D721Med (cell line): ENCODE results near the gene WIPF3.

Source experiments
- DNase-seq: peaks from one replicate; pipeline ENCODE4 v3.0.0; 2011; ENCODE audit warnings: low spot score; ENCODE audit not compliant: insufficient read length
- FAIRE-seq: peaks from 2 replicates; lab custom pipeline; 2011; peaks lifted over from hg19 to GRCh38; lab: Jason Lieb, UNC
- CTCF ChIP-seq: IDR thresholded peaks from 2 replicates; pipeline ENCODE4 v1.5.1; 2012; ENCODE audit warnings: mild to moderate bottlenecking, control low read depth; ENCODE audit not compliant: insufficient read depth; ENCODE audit errors: missing control alignments

The WIPF3 gene

GRCh38 chr7:29815181-29816105 lies 9.1 kb downstream of the WIPF3 start:
- DNase-seq, result no peak
- TF ChIP-seq CTCF, result no peak
- no peak for FAIRE-seq

- no peak for DNase-seq
- FAIRE-seq, result no peak
- no peak for TF ChIP-seq CTCF
These were observed 12.0 kb downstream of the WIPF3 start for GRCh38 chr7:29818308-29818707.

GRCh38 chr7:29825775-29826529 lies 19.6 kb downstream of the WIPF3 start:
- no peak for DNase-seq
- TF ChIP-seq CTCF, result no peak
- peak; percentile 60 for FAIRE-seq

- FAIRE-seq (no peak), DNase-seq (no peak)
- no peak for TF ChIP-seq CTCF
These were observed 20.2 kb downstream of the WIPF3 start for GRCh38 chr7:29826530-29826822.

- DNase-seq (no peak), FAIRE-seq (no peak)
- no peak for TF ChIP-seq CTCF
These were observed 20.6 kb downstream of the WIPF3 start for GRCh38 chr7:29826904-29827303.

GRCh38 chr7:29831705-29832104 lies 25.4 kb downstream of the WIPF3 start:
- no peak for TF ChIP-seq CTCF
- no peak for DNase-seq
- no peak for FAIRE-seq
